Measurements from ENCODE around the gene ME3.
A peak's percentile ranks its signal among the peaks of the same experiment; 100 is the strongest.

Gene ME3

GRCh38 chr11:86482692-86483091, 189.7 kb downstream of the ME3 start:
- DNase-seq: no peak

GRCh38 chr11:86481399-86481798, 191.0 kb downstream of the ME3 start:
- no peak for DNase-seq

GRCh38 chr11:86478348-86478747, 194.1 kb downstream of the ME3 start:
- DNase-seq: no peak

- DNase-seq: no peak
These were observed 194.8 kb downstream of the ME3 start for GRCh38 chr11:86477495-86478155.

GRCh38 chr11:86476109-86476861, 196.1 kb downstream of the ME3 start:
- DNase-seq: no peak

GRCh38 chr11:86475027-86475426, 197.4 kb downstream of the ME3 start:
- no peak for DNase-seq

DNA sequence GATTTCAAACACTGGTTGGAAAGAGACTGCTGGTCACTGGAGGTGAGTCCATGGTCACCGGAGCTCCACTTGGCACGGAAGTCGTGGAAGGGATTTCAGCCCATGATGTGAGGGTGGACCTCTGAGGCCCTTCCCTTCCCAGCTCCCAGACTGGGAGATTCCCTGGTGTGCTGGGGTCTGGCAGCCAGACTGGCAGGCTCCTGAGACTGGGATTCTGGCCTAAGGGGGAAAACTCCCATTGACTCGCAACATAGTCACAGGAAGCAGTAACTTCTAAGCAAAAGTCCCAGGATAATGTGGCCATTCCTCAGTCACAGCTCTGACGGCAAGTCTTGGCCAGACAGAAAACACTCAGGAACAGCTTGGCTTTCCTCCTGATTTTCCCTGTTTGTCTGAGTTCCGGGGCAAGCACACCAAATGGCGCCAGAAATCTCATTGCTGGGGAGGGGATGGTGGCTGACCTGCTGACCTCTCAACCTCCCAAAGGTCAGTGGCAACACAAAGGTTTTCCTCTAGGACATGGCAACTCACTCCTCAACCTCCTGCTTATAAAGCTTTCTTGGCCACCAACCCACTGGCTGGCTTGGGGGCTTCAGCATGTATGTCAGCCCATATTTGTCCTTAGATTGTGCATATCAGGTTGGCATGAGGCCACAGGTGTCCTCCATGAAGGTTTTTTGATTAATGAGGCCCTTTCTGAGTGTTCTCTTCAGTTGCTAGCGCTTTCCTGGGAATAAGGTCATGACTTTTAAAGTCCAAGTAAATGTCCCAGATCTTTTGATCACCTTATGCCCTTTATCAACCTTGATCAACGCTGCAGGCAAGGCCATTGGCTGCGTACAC, 198.2 kb downstream of the ME3 start:
- no peak for DNase-seq

GRCh38 chr11:86469491-86470388, 202.7 kb downstream of the ME3 start:
- DNase-seq: no peak

- no peak for DNase-seq
These were observed 204.2 kb downstream of the ME3 start for GRCh38 chr11:86468169-86468568.

GRCh38 chr11:86464509-86465221, 207.8 kb downstream of the ME3 start:
- peak; percentile 42 for DNase-seq

GRCh38 chr11:86463955-86464354, 208.5 kb downstream of the ME3 start:
- DNase-seq: no peak

- DNase-seq: no peak
These were observed 209.3 kb downstream of the ME3 start for GRCh38 chr11:86463120-86463519.

- no peak for DNase-seq
These were observed 210.5 kb downstream of the ME3 start for GRCh38 chr11:86461892-86462291.

- DNase-seq: no peak
These were observed 211.7 kb downstream of the ME3 start for GRCh38 chr11:86460461-86461385.

- peak; percentile 50 for DNase-seq
These were observed 212.5 kb downstream of the ME3 start for GRCh38 chr11:86459682-86460460.

- DNase-seq: no peak
These were observed 213.4 kb downstream of the ME3 start for GRCh38 chr11:86459002-86459385.

DNA sequence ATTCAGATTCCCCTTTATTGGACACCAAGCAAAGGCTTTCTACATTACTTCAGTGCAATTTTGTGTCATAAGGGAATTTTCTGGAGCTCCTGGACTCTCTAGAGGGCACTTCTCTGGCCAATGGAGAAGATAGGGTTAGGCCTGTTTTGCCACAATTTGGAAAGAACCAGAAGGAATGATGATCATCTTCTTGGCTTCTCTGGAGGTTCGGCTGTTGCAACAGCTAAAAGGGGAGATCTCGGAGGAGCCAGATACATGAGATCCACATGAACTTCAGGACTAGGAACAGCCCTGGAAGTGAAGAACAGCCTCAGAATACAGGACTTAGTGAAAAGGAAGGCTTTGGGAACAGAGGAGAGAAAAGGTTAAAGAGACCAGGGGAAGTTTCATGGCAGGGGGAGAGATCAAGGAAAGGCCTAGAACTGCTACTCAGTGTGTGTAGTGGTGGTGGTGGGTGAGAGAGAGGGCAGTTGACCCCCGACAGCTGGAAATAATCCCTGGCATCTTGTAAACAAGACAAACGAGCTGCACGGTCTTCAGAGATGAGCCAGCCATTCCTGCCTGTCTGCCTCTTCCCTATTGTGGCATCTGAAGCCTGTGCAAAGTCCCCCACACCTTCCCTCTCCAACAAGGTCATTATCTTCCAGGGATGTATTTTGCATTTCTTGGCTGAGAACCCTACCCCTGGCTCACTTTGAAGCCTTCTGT, 214.0 kb downstream of the ME3 start:
- DNase-seq: no peak

- peak; percentile 45 for DNase-seq
These were observed 216.1 kb downstream of the ME3 start for GRCh38 chr11:86456075-86456939.

Data from DMS79 (cell line).